K562 (cell line): Measurements from ENCODE around the gene PRKAR1B. TPM values are rescaled to one million over a fixed set of nuclear protein-coding genes. Genes with fewer than 3 reads are reported as not detected.

Source experiments
- BRF1 ChIP-seq: IDR thresholded peaks from 3 replicates; pipeline ENCODE4 v1.6.1; 2011; ENCODE audit warnings: borderline replicate concordance, mild to moderate bottlenecking; ENCODE audit not compliant: insufficient read length; ENCODE audit errors: extremely low read depth
- CTCF ChIP-seq, 3 experiments: IDR thresholded peaks in 2 of 3; conservative IDR thresholded peaks in 1 of 3; 2 replicates each; pipeline ENCODE4 v1.5.1; 2011 to 2012; ENCODE audit warnings: low read length in 3 of 3, mild to moderate bottlenecking in 3 of 3, control low read depth in 2 of 3, improper control_type of control experiment in 1 of 3, inconsistent platforms in 1 of 3, low read depth in 1 of 3, mixed read lengths in 1 of 3, moderate library complexity in 1 of 3; ENCODE audit not compliant: insufficient read depth in 2 of 3
- DLX4 ChIP-seq: fragments of 250-450 bp; sonication (Bioruptor Pico); IDR thresholded peaks from 2 replicates; pipeline ENCODE4 v1.6.1; 2021; ENCODE audit warnings: mild to moderate bottlenecking
- ETV6 ChIP-seq, 3 experiments: fragments of 150-350 bp in 1 of 3; sonication (generic) in 1 of 3; formaldehyde crosslinking in 1 of 3; IDR thresholded peaks; 2 replicates each; pipeline versions ENCODE4 v1.6.1 to v1.8.0; 2014 to 2022; ENCODE audit warnings: borderline replicate concordance in 2 of 3, low read depth in 2 of 3, antibody characterized with exemption in 1 of 3, low read length in 1 of 3, mild to moderate bottlenecking in 1 of 3, missing genetic modification reagents in 1 of 3
- FIP1L1 ChIP-seq: fragments of 200-400 bp; formaldehyde crosslinking; IDR thresholded peaks from 2 replicates; pipeline ENCODE4 v1.6.1; 2018; ENCODE audit warnings: mild to moderate bottlenecking, low read depth, low read length; ENCODE audit not compliant: poor library complexity, severe bottlenecking
- GTF2A2 ChIP-seq: IDR thresholded peaks from 2 replicates; pipeline ENCODE4 v1.6.1; 2016; ENCODE audit warnings: mild to moderate bottlenecking, missing genetic modification characterization, missing compliant biosample characterization
- HMG20B ChIP-seq: fragments of 250-450 bp; sonication (Bioruptor Pico); IDR thresholded peaks from 2 replicates; pipeline ENCODE4 v1.5.0; 2021; ENCODE audit warnings: mild to moderate bottlenecking
- KAT7 ChIP-seq: sonication (generic); formaldehyde crosslinking; IDR thresholded peaks from 2 replicates; pipeline ENCODE4 v1.8.0; 2022; ENCODE audit warnings: missing genetic modification reagents, mild to moderate bottlenecking, borderline replicate concordance
- MBD2 ChIP-seq: sonication (generic); IDR thresholded peaks from 2 replicates; pipeline ENCODE4 v1.6.1; 2016; ENCODE audit warnings: low read depth, borderline replicate concordance
- NCOA2 ChIP-seq, 2 experiments: fragments of 450-650 bp; IDR thresholded peaks; 2 replicates each; pipeline ENCODE4 v1.6.1; 2018; ENCODE audit warnings: mild to moderate bottlenecking in 2 of 2, moderate library complexity in 1 of 2; ENCODE audit not compliant: partially characterized antibody in 2 of 2
- NONO ChIP-seq, 2 experiments: fragments of 200-400 bp in 1 of 2; fragments of 450-650 bp in 1 of 2; formaldehyde crosslinking in 1 of 2; IDR thresholded peaks; 2 replicates each; pipeline ENCODE4 v1.6.1; 2017; ENCODE audit warnings: low read depth in 2 of 2, mild to moderate bottlenecking in 2 of 2, moderate library complexity in 2 of 2, low read length in 1 of 2
- STAT6 ChIP-seq: sonication (generic); formaldehyde crosslinking; IDR thresholded peaks from 2 replicates; pipeline ENCODE4 v1.8.1; 2023; ENCODE audit warnings: mild to moderate bottlenecking, missing genetic modification reagents
- TCF7 ChIP-seq: sonication (generic); IDR thresholded peaks from 2 replicates; pipeline ENCODE4 v1.6.1; 2016; ENCODE audit warnings: antibody characterized with exemption, borderline replicate concordance
- VEZF1 ChIP-seq: fragments of 200-800 bp; sonication (Bioruptor generic); IDR thresholded peaks from 2 replicates; pipeline ENCODE4 v1.6.1; 2017; ENCODE audit warnings: missing genetic modification characterization, missing compliant biosample characterization
- XRCC3 ChIP-seq: fragments of 450-650 bp; IDR thresholded peaks from 2 replicates; pipeline ENCODE4 v1.6.1; 2017; ENCODE audit warnings: mild to moderate bottlenecking, moderate library complexity
- ZNF639 ChIP-seq, 2 experiments: fragments of 200-800 bp in 1 of 2; sonication (Bioruptor generic) in 1 of 2; sonication (generic) in 1 of 2; formaldehyde crosslinking in 1 of 2; IDR thresholded peaks in 1 of 2; conservative IDR thresholded peaks in 1 of 2; 2 replicates each; pipeline versions ENCODE4 v1.5.0 to v1.6.1; 2016 to 2020; ENCODE audit warnings: missing compliant biosample characterization in 1 of 2, missing genetic modification characterization in 1 of 2, missing genetic modification reagents in 1 of 2
- polyA plus RNA-seq, 8 experiments: library from polyadenylated mRNA; depleted of rRNA in 4 of 8; stranded (reverse) in 5 of 8; unstranded in 3 of 8; fragments of >200 nt; fragmentation: Nextera tagmentation in 2 of 8; fragmentation: Illumina TruSeq in 1 of 8; extraction: Ambion mirVana in 2 of 8; extraction: Trizol in 1 of 8; gene quantifications; 2 replicates each; pipeline versions ENCODE4 v1.2.1 to v1.2.3, GENCODE V29; 2011 to 2014; ENCODE audit warnings: inconsistent platforms in 1 of 8, missing spikeins in 1 of 8
- total RNA-seq, 7 experiments: library from RNA; depleted of rRNA in 6 of 7; stranded (reverse); fragments of >200 nt in 6 of 7; fragmentation: Illumina TruSeq in 2 of 7; extraction: Trizol in 2 of 7; gene quantifications; 2 replicates each; pipeline versions ENCODE4 v1.2.1 to v1.2.3, GENCODE V29; 2011 to 2021; ENCODE audit warnings: low replicate concordance in 1 of 7

The PRKAR1B gene
- total and polyA plus RNA-seq, 9 of the 15 experiments (the other 6 are each of a cell fraction or from before 2014, with no cell fraction given) = 0.99 to 30.5 (median 12.7) TPM

GRCh38 chr7:604001-604883 is 122.8 kb downstream of the PRKAR1B start (continued):
- TF ChIP-seq ZNF639 (CRISPR knock-in tag; conservative IDR thresholded peaks at IDR 0.05 in 1 of 2, IDR thresholded peaks at IDR 0.05 in 1 of 2) (peak in 1 of 2 experiments; percentile 64; a peak in 1 of 4 replicates), NONO (IDR thresholded peaks at IDR 0.05; ENCODE audit: low read depth in 2 of 2, low read length in 1 of 2) (no peak), TCF7 (no peak), HMG20B (CRISPR knock-in tag) (no peak), MBD2 (peak; percentile 46; the same call in 1 of the 2 replicates), VEZF1 (CRISPR knock-in tag) (peak; percentile 41; the same call in 1 of the 2 replicates), KAT7 (CRISPR knock-in tag) (peak; percentile 55; the same call in 1 of the 2 replicates), GTF2A2 (tag) (no peak), ETV6 (IDR thresholded peaks at IDR 0.05; ENCODE audit: borderline replicate concordance in 1 of 2, low read depth in 2 of 2, low read length in 1 of 2) (no peak), ETV6 (CRISPR knock-in tag; IDR thresholded peaks at IDR 0.05; ENCODE audit: borderline replicate concordance) (peak; percentile 75; the same call in 1 of the 2 replicates), BRF1 (no peak), FIP1L1 (peak; percentile 70), CTCF (IDR thresholded peaks at IDR 0.05 in 2 of 3, conservative IDR thresholded peaks at IDR 0.05 in 1 of 3; ENCODE audit: insufficient read depth in 2 of 3, low read depth in 1 of 3, low read length in 3 of 3) (0 out of 6 replicates have a peak, but pooled peaks of 1 of the 3 experiments have one; percentile 7), NCOA2 (IDR thresholded peaks at IDR 0.05; ENCODE audit: partially characterized antibody in 2 of 2) (peak in 1 of 2 experiments; percentile 35), XRCC3 (no peak), DLX4 (CRISPR knock-in tag) (no peak), STAT6 (CRISPR knock-in tag) (no peak)
